GM18526 (cell line): ENCODE results near the gene ZNF880.

ENCODE experiments used
- POLR2A ChIP-seq: IDR thresholded peaks from 3 replicates; pipeline ENCODE4 v1.6.1; 2011; ENCODE audit not compliant: insufficient read length; ENCODE audit errors: extremely low read depth

The ZNF880 gene

DNA sequence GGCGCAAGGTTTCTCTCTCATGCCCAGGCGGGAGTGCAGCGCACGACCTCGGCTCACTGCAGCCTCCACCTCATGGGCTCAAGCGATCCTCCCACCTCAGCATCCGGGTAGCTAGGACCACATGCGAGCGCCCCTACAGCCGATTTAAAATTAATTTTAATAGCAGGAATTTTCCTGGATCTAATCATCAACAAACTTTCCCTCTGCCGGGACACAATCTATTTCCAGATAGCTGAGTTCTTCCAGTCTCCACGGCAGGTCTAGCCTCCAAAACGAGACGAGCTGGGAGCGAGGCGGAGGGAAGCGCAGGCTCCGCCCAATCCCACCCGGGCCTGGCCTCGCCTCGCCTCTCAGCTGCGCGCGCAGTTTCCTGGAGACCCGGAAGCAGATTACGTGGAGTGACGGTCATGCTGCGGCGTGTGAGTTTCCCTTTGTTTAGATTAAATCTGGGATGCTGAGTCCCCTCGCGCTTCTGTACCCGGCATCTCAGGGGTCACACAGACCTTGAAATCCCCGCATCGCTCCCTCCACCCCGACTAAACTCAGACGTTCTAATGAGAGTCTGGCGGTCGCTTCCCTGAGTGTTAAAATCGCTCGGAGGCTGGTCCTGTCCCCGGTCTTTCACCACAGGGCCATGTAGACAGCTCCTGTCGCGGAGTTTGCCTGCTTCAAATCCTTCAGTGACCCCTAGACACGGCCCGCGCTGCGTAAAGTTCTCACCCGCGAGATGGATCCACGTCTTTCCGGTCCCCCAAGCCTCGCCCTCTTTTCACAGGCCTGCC lies at the start of gene ZNF880:
Gene ZNF880, plus strand, starts transcription at position 365 of the 782 bp plus-strand sequence. Its CDS starts 43 bp downstream, at position 408.
- peak; percentile 61 for TF ChIP-seq POLR2A

DNA sequence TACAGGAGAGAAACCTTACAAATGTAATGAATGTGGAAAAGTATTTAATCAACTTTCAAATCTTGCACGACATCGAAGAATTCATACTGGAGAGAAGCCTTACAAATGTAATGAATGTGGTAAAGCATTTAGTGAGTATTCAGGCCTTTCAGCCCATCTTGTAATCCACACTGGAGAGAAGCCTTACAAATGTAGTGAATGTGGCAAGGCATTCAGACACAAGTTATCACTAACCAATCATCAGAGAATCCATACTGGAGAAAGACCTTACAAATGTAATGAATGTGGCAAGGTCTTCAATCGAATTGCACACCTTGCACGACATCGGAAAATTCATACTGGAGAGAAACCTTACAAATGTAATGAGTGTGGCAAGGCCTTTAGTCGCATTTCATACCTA lies 47.3 kb upstream of the ZNF880 start:
- TF ChIP-seq POLR2A: no peak

DNA sequence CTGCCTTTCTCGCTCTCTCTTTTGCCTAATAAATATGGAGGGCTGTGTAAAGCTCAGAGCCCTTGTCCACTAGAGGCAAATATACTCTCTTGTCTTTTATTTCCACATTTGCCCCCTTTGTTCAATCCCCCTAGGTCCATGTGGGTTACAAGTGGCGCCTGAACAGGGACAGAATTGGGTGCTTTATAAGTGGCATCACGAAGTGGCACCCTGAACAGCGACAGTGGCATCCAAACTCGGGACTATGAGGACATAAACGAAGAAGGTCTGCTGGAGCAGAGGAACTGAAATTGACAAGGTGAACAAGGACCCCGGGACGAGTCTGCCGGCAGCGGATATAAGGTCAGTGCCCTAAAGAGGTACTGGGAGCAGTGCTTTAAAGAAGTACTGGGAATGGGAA lies 38.0 kb upstream of the ZNF880 start:
- no peak for TF ChIP-seq POLR2A

DNA sequence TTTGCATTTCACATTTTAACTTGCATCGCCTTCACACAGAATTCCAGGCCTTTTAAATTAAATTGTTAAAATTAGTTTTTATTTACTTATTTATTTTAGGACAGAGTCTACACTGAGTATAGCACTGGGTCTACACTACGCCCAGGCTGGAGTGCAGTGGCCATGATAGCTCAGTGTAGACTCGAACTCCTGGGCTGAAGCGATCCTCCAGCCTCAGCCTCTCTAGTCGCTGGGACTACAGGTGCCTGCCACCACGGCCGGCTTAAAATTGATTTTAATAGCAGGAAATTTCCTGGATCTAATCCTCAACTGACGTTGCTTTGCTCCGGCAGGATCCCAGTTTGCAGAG lies 34.0 kb upstream of the ZNF880 start:
- no peak for TF ChIP-seq POLR2A

DNA sequence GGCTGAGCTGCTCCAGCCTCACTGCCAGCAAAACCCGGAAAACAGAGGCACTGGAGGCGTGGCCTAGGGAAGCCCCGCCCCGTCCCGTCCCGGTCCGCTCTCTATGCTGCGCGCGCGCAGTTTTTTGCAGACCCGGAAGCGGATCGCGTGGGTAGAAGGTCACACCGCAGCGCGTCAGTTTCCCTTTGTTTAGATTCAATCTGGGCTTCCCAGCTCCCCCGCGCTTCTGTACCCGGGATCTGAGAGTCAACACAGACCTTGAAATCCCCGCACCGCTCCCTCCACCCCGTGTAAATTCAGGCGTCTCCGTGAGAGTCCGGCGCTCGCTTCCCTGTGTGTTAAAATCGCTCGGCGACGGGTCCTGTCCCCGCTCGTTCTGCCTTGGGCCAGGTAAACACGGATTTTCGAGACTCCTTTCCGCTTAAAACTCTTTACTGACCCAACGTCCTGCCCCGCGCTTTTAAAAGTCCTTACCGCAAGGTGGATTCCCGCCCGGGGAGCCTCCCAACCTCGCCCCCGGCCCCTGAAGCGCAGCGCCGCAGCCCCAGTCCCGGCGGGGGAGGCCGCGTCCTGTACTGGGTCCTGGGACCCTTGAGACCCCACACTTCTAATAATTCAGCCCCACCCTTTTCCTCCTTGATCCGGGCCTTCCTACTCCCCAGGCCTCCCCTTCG lies 33.5 kb upstream of the ZNF880 start, which contains the start of gene ZNF610:
Gene ZNF610, plus strand, starts transcription at position 127 of the 674 bp plus-strand sequence. CDS start 12,930 bp downstream, outside the sequence.
- TF ChIP-seq POLR2A: no peak

DNA sequence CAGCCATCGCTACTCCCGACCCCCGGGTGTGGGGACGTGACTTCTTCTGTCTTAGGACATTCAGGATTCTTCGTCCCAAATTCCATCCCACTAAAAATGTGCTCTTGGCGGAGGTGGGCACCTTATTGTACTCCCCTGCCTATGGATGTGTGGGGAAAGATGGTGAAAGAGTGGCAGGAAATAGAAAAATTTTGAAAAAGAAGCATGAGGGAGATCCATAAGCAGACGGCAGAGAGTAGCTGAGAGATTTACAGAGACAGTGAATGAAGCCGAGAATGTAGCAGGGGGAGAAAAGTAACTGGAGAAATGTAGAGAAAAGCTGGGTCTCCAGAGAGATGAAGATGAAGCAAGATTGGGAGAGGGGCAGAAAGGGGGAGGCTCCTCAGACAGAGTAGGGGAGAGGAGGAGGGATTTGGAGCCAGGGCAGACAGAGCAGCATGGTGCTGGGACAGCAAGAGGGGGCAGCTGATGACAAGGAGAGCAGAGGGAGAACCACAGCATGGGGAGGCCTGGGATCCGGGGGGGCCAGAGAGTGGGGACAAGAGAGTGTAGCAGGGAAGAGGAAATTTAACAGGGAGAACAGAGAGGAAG lies 32.8 kb upstream of the ZNF880 start:
- TF ChIP-seq POLR2A: no peak

DNA sequence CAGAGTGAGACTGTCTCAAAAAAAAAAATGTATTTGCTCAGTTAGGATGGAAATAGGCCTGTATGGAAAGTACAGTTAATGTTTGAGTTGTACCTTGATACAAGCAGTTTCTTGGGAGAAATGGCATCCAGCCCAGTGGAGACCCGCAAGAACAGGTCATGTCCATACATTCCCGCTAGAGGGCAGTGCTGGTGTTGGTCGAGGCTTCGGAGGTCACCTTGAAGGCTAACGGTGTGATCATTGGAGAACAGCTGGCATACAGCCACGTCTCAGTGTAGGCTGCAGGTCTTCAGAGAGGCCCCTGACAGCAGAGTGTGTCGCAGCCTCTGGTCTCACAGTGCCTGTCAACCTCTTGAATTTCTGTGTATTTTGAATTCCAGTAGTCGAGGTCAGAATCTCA lies 26.2 kb upstream of the ZNF880 start:
- no peak for TF ChIP-seq POLR2A

DNA sequence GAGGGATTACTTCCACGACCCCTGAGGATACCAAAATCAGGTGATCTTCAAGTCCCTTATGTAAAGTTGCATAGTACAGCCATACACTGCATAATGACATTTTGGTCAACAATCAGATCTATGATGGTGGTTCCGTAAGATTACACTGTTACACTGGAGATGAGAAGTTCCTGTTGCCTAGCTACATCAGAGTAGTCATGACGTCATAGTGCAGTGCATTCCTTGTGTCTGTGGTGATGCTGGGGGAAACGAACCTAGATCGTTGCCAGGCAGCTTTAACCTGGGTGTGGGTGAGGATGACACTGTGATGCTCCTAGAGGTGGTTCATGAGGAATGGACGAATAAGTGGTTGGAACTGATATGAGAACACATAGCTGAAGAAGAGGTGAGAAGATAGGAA lies 24.6 kb upstream of the ZNF880 start:
- no peak for TF ChIP-seq POLR2A

DNA sequence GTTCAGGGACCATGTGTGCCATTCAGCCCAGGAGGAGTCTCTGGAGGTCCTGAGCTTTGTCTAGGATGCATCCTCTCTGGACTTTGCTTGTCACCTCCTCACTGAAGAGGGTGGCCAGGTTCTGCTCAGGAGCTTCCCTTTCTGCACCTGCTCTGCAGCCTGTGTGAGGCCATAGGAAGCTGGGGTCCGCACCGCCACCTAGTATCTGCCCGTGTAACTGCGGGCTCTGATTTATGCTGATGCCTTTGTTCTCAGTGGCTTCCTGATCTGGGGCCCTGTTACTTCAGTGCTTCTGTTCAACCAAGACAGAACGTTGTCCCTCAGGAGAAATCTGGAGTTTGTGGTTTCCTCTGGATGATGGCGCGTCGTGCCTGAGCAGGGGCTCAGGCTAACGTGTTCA lies 18.2 kb upstream of the ZNF880 start:
- TF ChIP-seq POLR2A: no peak

DNA sequence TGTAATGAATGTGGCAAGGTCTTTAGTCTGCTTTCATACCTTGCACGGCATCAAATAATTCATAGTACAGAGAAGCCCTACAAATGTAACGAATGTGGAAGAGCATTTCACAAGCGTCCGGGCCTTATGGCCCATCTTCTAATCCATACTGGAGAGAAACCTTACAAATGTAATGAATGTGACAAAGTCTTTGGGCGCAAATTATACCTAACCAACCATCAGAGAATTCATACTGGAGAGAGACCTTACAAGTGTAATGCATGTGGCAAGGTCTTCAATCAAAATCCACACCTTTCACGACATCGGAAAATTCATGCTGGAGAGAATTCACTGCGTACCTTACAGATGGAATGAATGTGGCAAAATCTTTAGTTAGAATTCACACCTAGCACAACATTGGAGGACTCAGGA lies 3.3 kb upstream of the ZNF880 start:
- no peak for TF ChIP-seq POLR2A

DNA sequence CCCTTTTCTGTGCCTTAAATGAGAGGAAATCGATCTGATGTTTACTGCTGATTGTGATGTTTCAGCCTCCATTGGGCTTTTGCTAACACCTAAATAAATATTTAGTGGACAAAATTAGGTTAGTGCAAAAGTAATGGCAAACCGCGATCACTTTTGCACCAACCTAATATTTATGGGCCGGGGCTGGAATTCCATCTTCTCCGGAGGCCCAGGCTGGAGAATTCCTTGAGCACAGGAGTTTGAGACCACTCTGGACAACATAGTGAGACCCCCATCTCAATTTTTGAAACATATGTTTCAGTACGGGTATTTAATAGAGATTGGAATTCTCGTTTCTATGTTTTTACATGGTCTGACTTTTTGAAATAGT lies 603 bp downstream of the ZNF880 start:
- TF ChIP-seq POLR2A: no peak

DNA sequence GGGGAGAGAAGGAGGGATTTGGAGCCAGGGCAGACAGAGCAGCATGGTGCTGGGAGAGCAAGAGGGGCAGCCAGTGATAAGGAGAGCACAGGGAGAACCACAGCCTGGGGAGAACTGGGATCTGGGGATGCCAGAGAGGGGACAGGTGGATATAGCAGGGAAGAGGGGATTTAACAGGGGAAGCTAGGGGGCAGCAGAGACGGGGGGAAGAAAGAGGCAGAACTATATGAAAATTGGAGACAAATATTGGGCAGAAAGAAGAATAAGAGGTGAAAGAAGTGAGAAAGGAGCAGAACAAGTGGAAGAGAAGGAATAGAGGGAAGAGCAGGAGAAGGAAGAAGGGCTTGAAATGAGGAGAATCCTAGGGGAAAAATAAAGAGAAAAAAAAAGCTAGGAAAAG lies 21.4 kb downstream of the ZNF880 start:
- no peak for TF ChIP-seq POLR2A

DNA sequence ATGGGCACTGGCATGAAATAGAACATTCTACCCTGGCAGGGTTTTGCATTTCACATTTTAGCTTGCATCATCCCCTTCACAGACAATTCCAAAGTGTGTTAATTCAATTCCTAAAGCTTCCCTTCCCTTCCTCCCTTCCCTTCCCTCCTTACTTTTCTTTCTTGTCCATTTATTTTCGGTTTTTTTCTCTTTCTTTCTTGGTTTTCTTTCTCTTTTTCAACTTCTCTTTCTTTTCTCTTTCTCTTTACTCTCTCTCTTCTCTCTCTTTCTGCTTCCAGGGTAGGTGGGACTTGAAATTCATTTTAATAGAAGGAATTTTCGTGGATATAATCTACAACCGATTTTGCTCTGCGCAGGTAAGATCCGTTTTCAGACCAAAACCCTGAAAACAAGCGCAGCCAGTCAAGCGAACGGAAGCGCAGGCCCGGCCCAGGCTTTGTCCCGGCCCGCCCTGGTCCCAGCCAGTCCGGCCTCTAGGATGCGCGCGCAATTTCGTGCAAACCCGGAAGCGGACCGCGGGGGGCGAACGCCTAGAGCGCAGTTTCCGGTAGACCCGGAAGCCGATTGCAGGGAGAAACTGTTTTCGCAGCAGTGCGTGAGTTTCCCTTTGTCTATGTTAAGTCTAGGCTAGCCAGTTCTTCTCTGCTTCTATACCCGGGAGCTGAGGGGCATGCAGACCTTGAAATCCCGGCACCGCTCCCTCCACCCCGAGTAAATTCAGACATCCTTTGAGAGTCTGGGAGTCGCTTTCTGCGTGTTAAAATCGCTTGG lies 27.8 kb downstream of the ZNF880 start, which contains the start of gene ZNF528:
Gene ZNF528, plus strand, starts transcription at position 540 of the 771 bp plus-strand sequence. CDS start 4,165 bp downstream, outside the sequence.
- peak; percentile 52 for TF ChIP-seq POLR2A

DNA sequence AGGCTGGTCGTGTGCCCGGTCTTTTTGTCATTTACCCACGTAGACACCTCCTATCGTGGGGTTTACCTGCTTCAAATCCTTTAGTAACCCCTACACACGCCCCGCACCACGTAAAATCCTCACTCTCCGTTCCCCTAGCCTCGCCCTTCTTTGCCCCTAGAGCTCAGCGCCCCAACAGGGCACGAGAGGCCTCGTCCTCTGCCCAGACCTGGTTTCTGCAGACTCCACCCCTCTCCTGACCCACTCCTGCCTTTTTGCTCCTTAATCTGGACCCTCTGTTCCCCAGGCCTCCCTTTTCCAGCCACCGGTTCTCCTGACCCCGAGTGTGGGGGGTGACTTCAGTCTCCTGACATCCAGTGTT lies 28.3 kb downstream of the ZNF880 start:
- no peak for TF ChIP-seq POLR2A

DNA sequence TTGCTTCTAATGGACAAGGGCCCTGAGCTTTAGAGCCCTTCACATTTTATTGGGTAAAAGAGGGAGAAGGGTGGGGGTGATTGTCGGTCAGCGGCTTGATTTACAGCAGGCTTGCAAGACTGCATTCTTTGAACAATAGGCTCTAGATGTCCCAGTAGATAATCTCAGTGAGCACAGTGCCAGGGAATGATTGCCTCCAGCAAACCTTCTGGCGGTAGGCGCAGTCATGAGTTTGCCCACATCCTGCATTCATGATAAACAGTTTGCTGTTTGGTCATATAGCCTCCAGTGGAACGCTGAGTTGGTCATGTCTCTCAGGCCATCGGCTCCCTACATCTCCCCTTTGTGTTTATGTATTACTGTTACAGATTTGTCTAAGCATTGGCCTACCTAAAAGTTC lies 40.6 kb downstream of the ZNF880 start:
- no peak for TF ChIP-seq POLR2A
